ENCODE measurements around the gene RASAL2.
"Not testable (repeated sequence)": the region's sequence is repeated elsewhere in the genome, so short reads cannot be mapped to it uniquely, and the experiment has no call there.

Gene RASAL2

GRCh38 chr1:178498896-178499675 lies 405.2 kb downstream of the RASAL2 start:
- no peak for DNase-seq

GRCh38 chr1:178500091-178500770 lies 406.3 kb downstream of the RASAL2 start:
- no peak for DNase-seq

GRCh38 chr1:178500936-178501554 lies 407.1 kb downstream of the RASAL2 start:
- no peak for DNase-seq

- DNase-seq, result peak; percentile 70
Measured at GRCh38 chr1:178501705-178502329, 407.9 kb downstream of the RASAL2 start.

- no peak for DNase-seq
Measured at GRCh38 chr1:178502330-178502714, 408.4 kb downstream of the RASAL2 start.

- DNase-seq, result no peak
Measured at GRCh38 chr1:178502856-178503255, 409.0 kb downstream of the RASAL2 start.

GRCh38 chr1:178503316-178503715 lies 409.4 kb downstream of the RASAL2 start:
- DNase-seq, result not testable (repeated sequence)

GRCh38 chr1:178503849-178504248 lies 409.9 kb downstream of the RASAL2 start:
- no peak for DNase-seq

- DNase-seq, result no peak
Measured at GRCh38 chr1:178504286-178504685, 410.4 kb downstream of the RASAL2 start.

- DNase-seq, result no peak
Measured at GRCh38 chr1:178506177-178506576, 412.3 kb downstream of the RASAL2 start.

GRCh38 chr1:178506669-178507068 lies 412.8 kb downstream of the RASAL2 start:
- DNase-seq, result no peak

GRCh38 chr1:178509414-178510007 lies 415.6 kb downstream of the RASAL2 start:
- DNase-seq, result no peak

- no peak for DNase-seq
Measured at GRCh38 chr1:178510155-178510554, 416.3 kb downstream of the RASAL2 start.

GRCh38 chr1:178512566-178513277 lies 418.8 kb downstream of the RASAL2 start, which contains the start of gene TEX35:
TEX35 (plus strand) TSS chr1:178513109; CDS start chr1:178513189, 80 bp downstream.
- no peak for DNase-seq

- DNase-seq, result peak; percentile 29
Measured at GRCh38 chr1:178513278-178513983, 419.5 kb downstream of the RASAL2 start.

- DNase-seq, result no peak
Measured at GRCh38 chr1:178516110-178516509, 422.2 kb downstream of the RASAL2 start.

- no peak for DNase-seq
Measured at GRCh38 chr1:178518894-178519293, 425.0 kb downstream of the RASAL2 start.

- DNase-seq, result no peak
Measured at GRCh38 chr1:178520803-178521202, 426.9 kb downstream of the RASAL2 start.

GRCh38 chr1:178521241-178521640 lies 427.3 kb downstream of the RASAL2 start:
- DNase-seq, result no peak

- DNase-seq, result no peak
Measured at GRCh38 chr1:178527117-178527516, 433.2 kb downstream of the RASAL2 start.

- no peak for DNase-seq
Measured at GRCh38 chr1:178528228-178528952, 434.5 kb downstream of the RASAL2 start.

All from EL (cell line).